ENCODE measurements around the gene NWD2. TPM values are rescaled to one million over a fixed set of nuclear protein-coding genes. Genes with fewer than 3 reads are reported as not detected.

NWD2 gene
- total RNA-seq, 1 donor from 2014 or later: not detected

DNA sequence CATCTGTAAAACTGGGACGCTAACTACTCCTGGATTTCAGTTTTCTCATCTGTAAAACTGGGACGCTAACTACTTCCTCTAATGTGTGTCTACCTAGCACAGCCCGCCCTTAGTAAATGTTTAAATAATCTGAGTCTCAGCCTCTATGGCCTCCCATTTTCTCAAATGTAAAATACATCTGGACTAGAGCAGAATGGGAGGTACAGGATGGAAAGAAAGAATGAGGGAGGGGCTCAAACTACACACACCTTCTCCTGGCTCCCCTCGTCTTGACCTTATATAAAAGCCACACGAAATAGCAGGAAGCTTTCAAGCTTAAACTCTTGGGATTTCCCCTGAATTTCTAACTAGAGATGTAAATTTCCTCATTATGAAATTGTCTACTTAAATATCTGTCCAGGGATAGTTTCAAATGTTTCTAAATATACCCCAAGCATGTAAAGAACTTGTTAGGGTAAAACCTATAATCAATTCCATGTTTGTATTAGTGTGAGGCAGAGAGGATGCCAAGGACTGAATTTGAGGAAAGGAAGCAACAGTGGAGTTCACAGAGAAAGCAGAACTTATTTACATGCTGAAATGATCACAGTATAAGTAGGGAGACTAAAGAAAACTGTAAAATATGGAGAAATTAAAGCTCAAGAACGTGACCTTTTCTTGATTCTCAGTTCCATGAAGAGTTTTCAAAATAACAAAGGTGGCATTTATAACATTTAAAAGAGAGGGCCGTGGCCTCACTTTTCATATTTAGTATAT is 220.0 kb downstream of the NWD2 start:
- intact Hi-C loops (cut with micrococcal nuclease): no loop called here

DNA sequence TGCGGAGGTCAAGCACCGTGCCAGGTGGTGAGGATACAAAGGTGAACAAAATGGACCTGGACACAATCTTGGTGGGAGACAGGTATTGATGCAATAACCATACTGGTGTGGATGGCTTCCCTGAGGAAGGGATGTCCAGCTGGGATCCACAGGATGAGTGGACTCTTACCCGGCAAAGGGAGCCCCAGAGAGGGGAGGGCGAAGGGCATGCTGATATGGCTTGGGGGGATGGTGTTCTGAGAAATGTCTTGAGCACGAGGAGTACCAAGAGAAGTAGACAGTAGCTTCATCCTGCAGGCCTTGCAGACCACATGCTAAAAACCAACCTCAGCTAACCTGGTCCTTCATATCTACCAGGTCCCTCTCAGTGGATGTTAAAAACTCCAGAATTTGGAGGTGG is 220.8 kb downstream of the NWD2 start:
- intact Hi-C loops (cut with micrococcal nuclease): no loop called here

DNA sequence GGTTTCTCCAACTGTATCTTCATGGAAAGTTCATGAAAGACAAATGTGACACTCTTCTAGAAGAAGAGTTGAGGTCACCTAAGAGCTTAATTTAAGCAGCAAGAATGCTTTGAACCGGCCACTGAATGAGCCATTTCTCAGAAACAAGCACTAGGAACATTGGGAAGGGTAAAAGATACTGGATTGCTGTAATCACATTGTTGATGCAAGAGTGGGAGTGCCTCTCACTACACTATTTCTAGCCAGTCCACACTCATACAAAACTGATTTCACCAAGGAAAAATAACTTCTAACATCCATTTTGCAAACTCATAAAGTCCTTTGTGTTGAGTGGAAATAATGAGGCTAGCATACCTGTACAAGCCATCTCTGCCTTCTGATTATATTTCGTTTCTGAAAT is 221.3 kb downstream of the NWD2 start:
- intact Hi-C loops (cut with micrococcal nuclease): no loop called here

DNA sequence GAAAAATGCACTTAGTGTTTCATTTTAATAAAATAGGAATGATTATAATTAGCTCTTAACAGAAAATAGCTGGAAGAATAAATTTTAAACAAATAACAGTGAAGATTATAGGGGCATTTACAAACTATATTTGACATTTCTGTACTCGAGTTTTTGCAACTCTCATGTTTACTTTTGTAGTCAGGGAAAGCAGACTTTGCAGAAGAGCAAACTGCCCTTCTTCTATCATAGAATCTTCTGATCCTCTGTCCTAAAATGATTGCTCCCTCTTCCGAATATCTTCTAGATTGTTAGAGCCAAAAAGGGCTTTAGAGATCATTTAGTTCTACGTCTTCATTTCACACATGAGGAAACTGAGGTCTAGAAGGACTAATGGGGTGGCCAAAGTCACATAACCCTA is 222.7 kb downstream of the NWD2 start:
- intact Hi-C loops (cut with micrococcal nuclease): no loop called here

DNA sequence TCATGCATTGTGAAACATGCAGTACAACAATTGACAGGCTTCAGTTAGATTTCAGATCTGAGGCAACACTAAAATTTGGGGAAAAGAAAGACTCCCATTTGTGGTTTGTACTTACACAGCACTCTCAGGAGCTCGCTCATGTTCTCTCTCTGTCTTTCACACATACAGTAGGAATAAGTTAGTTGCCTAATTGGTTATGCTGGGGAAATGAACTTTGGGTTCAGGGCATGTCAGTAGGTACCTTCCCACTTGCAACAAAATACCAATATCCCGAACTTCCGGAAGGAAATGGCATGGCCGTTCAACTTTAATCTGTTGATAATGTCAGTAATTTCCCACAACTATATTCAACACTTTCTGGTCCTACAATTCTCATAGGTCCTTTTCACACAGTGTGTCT is 223.3 kb downstream of the NWD2 start:
- intact Hi-C loops (cut with micrococcal nuclease): no loop called here

DNA sequence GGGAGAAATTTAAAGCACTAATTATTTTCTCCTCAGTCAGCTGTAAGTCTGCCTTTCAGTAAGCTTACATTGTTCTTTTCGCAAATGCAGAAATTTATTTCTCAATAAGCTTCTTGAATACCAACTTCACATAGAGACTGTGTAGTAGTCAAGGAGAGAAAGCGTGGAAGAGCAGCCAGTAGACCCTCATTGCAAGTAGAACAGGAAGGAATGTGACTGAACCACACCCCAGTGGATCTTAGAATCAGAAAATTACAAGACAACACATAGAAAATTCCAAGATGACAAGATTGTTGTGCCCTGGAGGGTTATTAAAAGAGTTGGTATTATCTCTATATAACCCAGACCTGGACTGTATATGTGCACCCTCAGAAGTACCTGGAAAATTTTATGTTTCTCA is 224.7 kb downstream of the NWD2 start:
- intact Hi-C loops (cut with micrococcal nuclease): no loop called here

DNA sequence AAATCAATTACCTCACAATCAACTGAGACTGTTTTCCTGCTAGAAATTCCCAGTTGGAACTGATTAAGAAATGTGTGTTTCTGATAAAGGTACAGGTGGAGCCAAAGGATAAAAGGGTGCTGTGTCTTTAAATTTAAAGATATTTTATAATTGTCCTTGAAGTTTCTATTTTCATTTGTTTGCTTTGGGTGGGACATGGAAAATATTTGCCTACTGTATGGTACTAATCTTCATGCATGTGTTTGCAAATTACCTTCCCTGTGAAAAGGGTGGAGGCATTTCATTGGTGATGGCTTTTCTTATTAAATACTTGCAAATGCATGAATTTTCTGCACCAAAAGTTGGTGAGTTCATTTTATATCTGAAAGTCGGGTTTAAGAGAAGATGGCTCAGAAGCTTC is 225.7 kb downstream of the NWD2 start:
- intact Hi-C loops (cut with micrococcal nuclease): no loop called here

DNA sequence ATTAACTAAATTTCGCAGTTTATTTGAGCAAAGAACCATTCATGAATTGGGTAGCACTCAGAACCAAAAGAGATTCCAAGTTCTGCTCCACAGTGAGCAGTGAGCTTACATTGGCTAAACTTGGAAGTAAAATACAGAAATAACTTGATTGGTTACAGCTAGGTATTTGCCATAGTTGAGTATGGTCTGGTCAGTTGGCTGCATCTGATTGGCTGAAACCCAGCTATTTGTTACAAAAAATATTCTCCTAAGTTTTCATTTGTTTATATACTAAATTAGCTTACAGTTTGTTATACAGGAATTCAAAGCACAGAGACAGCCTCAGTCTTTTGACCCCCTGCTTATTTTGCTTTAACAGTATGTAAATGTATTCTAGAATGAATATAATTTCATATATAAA is 226.6 kb downstream of the NWD2 start:
- intact Hi-C loops (cut with micrococcal nuclease): no loop called here

DNA sequence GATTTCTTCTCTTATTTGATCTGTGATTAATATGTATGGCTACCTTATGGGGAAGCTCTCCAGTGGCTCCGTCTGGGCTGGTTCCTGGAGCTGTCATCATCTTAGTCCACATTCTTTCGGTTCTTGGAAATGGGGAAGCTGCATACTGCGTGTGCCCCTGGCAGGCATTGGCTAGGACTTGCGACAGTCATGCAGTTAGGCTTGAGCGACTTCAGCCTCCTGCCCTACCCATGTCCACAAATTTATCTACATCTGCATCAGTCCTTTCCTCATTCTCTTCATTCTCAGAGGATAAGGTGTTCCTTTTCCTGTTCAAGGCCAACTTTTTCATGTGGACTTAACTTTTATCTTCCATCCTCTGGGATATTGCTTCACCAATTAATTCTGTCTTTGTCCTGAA is 227.4 kb downstream of the NWD2 start:
- intact Hi-C loops (cut with micrococcal nuclease): no loop called here

DNA sequence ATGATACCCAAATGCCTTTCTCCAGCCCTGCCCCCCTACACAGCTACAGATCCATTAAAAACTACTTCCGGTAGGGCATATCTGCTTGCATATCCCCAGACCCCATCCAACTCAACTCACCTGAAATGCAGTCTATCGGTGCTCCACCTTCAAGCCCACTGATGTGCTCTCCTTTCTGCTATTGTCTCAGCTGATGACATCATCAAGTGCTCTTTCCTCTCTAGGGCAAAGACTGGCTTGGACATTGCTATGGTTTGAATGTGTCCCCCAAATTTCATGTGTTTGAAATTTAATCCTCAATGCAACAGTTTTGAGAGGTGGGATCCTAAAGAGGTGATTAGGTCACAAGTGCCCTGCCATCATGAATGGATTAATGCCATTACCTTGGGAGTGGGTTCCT is 229.3 kb downstream of the NWD2 start:
- intact Hi-C loops (cut with micrococcal nuclease): no loop called here

DNA sequence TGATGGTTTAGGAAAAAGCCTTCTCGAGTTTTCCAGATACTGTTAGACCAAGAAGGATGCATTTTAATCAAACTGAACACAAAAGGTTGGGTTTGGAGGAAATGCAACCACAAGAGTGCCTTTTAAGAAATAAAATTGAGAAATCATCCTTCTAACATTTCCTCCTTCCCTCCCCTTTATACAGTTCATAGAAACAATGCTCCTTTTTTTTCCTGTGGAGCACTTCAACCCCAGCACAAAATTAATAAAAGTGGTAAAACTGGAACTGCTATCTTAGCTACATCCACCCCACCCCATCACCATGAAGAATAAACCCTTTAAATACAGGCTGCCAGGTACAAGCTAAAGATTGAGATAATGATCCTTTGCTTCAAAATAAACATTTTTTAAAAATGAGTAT is 230.5 kb downstream of the NWD2 start:
- intact Hi-C loops (cut with micrococcal nuclease): no loop called here

DNA sequence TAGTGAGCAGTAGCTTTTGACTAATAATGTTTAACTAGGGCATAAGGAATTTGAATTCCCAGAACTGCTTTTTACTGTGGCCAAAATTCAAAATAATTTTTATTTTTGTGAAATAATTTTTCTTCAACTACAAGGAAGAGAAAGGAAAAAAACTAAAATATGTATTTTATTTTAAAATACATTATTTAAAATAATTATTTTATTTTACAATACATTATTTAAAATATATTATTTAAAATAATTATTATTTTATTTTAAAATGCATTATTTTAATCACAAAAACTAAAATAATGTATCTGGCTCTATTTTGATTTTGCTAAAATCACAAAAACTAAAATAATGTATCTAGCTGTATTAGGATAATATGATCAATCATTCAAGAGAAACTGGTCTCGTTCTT is 231.2 kb downstream of the NWD2 start:
- intact Hi-C loops (cut with micrococcal nuclease): no loop called here

DNA sequence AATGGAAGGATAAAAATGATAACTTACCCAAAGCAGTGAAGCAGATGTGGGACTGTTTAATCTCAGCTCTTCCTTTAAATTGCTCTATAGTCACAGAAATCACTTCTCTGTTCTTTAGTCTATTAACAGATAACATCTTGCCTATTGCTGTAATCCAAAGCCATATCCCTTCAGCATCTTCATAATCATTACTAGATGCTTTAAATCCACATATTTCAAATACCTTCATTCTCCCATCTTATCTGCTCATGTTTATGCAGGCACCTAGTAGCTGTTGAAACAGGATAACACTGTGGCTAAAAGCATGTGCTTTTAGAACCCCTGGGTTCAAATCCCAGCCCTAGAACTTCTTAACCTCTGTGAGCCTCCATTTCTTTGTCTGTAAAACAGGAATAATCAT is 231.7 kb downstream of the NWD2 start:
- intact Hi-C loops (cut with micrococcal nuclease): no loop called here

DNA sequence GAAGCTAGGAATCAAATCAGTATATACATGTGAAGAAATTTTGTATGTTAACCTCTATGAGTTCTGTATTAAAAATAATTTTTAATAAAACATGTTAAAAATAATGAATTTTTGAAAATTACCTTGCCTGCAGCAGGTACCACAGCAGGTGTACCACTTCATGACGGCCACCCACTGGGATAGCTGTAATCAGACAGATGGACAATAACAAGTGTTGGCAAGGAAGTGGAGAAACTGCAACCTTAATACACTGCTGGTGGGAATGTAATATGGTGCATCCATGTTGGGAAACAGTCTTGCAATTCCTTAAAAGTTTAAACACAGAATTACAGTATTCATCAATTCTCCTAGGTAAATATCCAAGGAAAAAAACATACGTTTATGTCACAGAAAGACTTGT is 232.1 kb downstream of the NWD2 start:
- intact Hi-C loops (cut with micrococcal nuclease): no loop called here

DNA sequence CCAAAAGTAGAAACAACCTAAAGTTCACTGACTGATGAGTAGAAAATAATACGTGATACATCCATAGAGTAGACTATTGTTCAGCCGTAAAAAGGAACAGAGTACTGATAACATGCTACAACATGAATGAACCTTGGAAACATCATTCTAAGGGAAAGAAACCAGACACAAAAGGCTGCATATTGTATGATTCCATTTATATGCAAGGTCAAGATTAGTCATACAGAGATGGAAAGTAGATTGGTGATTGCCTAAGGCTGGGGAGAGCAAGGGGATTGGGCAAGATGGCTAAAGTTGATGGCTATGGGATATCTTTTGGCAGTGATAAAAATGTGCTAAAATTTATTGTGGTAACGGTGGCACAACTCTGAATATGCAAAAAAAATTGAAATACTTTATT is 232.6 kb downstream of the NWD2 start:
- intact Hi-C loops (cut with micrococcal nuclease): no loop called here

DNA sequence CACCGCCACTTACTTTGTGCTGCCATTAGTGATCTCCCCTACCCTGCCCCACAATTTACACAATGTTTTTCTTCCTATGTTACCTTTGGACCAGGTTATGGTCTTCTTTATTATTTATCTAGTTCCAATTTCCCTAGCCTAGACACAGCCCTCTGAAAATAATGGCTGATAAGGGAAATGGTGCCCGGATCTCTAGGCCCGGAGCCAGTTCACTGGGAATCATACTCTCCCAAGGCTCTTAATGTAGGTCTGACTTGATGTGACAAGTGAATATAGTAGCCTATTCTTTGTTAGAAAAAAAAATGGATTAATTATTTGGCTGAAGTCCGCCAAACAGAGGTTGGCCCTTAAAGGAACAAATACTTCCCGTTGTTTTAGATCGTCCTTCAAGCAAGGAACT is 233.6 kb downstream of the NWD2 start:
- intact Hi-C loops (cut with micrococcal nuclease): no loop called here

DNA sequence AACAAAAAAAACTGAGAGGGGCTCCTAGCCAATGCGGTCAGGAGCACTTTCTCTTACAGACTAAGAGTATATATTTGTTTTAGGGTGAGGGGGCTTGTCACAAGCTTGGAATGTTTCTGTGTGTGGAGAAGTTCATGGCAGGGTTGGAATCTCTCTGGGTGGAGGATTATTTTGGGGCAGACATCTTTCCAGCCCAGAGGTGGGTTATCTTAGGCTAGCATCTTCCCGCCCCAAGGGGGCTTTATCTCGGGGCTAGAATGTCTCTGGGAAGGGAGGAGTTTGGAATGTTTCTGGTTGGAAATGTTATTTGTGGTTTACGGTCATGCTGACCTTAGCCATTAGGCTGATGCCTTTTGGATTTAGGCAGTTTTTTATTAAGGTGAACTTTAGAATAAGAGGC is 236.0 kb downstream of the NWD2 start:
- intact Hi-C loops (cut with micrococcal nuclease): no loop called here

DNA sequence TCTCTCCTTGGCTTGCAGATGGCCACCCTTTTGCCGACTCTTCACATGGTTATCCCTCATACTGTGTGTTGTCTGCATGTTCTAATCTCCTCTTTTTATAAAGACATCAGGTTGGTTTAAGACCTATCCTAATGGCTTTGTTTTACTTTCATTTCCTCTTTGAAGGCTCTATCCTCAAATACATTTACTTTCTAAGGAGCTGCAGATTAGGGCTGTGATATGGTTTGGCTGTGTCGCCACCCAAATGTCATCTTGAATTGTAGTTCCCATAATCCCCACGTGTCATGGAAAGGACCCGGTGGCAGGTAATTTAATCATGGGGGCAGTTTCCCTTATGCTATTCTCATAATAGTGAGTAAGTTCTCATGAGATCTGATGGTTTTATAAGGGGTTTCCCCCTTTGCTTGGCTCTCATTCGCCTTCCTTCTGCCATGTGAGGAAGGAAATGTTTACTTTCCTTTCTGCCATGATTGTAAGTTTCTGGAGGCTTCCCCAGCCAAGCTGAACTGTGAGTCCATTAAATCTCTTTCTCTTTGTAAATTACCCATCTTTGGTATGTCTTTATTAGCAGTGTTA is 237.1 kb downstream of the NWD2 start:
- intact Hi-C loops (cut with micrococcal nuclease): no loop called here

DNA sequence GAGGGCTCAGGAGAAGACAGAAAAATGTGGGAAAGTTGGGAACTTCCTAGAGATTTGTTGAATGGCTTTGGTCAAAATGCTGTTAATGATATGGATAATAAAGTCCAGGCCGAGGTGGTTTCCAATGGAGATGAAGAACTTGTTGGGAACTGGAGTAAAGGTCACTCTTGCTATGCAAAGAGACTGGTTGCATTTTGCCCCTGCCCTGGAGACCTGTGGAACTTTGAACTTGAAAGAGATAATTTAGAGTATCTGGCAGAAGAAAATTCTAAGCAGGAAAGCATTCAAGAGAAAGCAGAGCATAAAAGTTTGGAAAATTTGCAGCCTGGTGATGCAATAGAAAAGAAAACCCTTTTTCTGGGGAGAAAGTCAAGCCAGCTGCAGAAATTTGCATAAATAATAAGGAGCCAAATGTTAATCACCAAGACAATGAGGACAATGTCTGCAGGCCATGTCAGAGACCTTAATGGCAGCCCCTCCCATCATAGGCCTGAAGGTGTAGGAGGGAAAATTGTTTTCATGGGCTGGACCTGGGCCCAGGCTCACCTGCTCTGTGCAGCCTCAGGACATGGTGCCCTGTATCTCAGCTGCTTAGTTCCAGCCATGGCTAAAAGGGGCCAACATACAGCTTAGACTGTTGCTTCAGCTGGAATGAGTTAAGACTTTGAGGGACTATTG is 237.8 kb downstream of the NWD2 start:
- intact Hi-C loops (cut with micrococcal nuclease): no loop called here

DNA sequence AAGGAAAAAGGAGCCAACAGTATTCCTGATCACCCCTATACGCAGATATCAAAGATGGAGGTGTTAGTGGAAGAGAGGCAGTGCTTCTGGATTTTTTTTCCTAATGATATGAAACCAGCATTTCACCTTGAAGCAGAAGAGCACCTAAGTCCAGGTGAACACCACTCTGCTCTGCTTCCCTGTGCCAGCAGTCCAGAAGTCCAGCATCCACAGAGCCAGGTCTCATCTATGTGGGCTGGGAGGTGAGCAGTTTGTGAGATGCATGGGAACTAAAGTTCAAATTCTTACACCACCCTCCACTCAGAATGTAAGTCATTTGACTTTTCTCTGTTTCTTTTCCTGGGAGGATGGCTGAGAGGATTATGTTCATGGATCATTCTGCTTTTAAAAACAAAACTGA is 239.1 kb downstream of the NWD2 start:
- intact Hi-C loops (cut with micrococcal nuclease): no loop called here

DNA sequence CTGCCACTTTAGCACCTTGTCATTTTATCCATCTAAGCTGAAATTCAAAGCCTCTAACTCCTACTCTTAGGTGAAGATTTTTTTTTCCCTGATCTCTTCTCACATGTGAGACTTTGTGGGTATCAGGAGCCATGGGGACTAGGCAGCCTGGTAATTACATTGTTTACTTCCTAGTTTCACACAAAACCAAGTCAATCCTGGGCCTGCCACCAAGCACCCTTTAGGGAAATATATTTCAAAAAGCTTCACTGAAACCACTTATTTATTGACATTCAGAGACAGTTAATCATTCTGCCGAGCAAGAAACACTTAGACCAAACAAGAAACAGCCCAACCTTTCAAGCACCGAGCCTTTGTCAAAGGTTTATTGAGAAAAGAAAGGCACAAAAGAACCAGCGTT is 241.6 kb downstream of the NWD2 start:
- intact Hi-C loops (cut with micrococcal nuclease): no loop called here

DNA sequence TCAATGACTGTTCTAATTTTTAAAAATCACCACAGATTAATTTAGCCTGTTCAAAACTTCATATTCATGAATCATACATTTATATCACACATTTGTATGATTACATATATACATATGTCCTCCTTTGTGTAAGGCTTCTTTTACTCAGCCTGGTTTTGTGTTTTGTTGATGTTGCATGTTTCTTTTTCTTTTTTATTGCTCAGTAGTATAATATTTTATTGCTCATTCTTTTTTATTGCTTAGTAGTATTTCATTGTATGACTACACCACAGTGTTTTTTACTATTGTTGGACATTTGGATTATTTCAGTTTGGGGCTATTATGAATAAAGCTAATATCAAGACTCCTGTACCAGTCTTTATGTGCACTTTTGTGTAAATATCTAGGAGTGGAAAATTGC is 243.1 kb downstream of the NWD2 start:
- intact Hi-C loops (cut with micrococcal nuclease): no loop called here

DNA sequence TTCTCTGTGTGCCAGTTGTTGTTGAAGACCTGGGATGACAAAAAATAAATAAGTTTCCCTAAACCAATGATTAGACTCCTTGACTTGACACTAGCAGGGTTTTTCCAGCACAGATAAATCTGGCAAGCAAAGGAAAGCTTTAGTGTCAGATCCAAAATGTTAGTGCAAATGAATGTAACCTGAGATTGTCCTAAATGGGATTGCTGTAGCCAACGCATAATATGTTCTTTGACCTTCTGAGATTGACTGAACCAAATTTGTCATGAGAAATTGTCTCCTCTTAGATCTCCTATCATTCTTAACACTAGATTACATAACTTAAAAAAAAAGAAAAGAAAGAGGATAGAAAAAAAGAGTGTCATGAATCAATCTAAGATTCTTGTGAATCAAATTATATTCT is 245.2 kb downstream of the NWD2 start:
- intact Hi-C loops (cut with micrococcal nuclease): no loop called here

Measured in T-helper 2 cell treated with Interferon-gamma antibody and Interleukin-4, amounts not matched to agents 100 ng/mL and 5 ng/mL, for 36 hours (primary cell).